Left lung (tissue), 10 donors: Measurements from ENCODE around the gene ZFHX3. TPM values are rescaled to one million over a fixed set of nuclear protein-coding genes. Genes with fewer than 3 reads are reported as not detected.

Source experiments
- ATAC-seq: fragments of 200-7000 bp; cut with Tn5 transposase; one replicate; pipeline ENCODE4 v1.9.1; 2020; ENCODE audit warnings: moderate library complexity
- DNase-seq, 4 donors: peaks; one replicate each; pipeline ENCODE4 v3.0.0-alpha.2; 2013 to 2020
- H3K27ac ChIP-seq, 2 donors: fragments of 200-600 bp; sonication (generic) in 1 of 2; one replicate each; pipeline versions ENCODE4 v1.5.0 to v1.8.0; 2020 to 2021
- H3K27me3 ChIP-seq, 2 donors: fragments of 200-600 bp; sonication (generic) in 1 of 2; one replicate each; pipeline versions ENCODE4 v1.5.0 to v1.8.0; 2020 to 2021
- H3K36me3 ChIP-seq, 2 donors: fragments of 200-600 bp; sonication (generic) in 1 of 2; one replicate each; pipeline versions ENCODE4 v1.5.0 to v1.8.0; 2020 to 2021
- H3K4me1 ChIP-seq, 2 donors: fragments of 200-600 bp; one replicate each; pipeline ENCODE4 v1.8.0; 2021
- H3K4me3 ChIP-seq, 2 donors: fragments of 200-600 bp; sonication (generic) in 1 of 2; one replicate each; pipeline versions ENCODE4 v1.5.0 to v1.8.0; 2020 to 2021; ENCODE audit warnings: mild to moderate bottlenecking in 1 of 2
- H3K9me3 ChIP-seq, 2 donors: fragments of 200-600 bp; sonication (generic) in 1 of 2; one replicate each; pipeline versions ENCODE4 v1.5.0 to v1.8.0; 2020 to 2021
- intact Hi-C, 2 donors: fragments of 100-400 bp; cut with DNase I; formaldehyde crosslinking; loops; one replicate each; pipeline versions ENCODE4 v1.11.2 to v1.14.2; 2022
- polyA plus RNA-seq, 6 donors: library from polyadenylated mRNA; unstranded; fragments of 120-200 nt; gene quantifications; one replicate each; pipeline ENCODE4 v1.2.1, GENCODE V29; 2013; ENCODE audit not compliant: insufficient read length in 6 of 6
- total RNA-seq, 2 donors: library from RNA; stranded (reverse); fragmentation: NEBNext Ultra II Directional; extraction: Animal tissue kit (Norgen Biotek cat#: 25700); gene quantifications; one replicate each; pipeline ENCODE4 v1.2.1, GENCODE V29; 2021
- TF ChIP-seq, protein P1 (sequence below), 2 donors: fragments of 200-600 bp; sonication (generic) in 1 of 2; IDR thresholded peaks; one replicate each; pipeline versions ENCODE4 v1.5.0 to v1.8.0; 2021; ENCODE audit warnings: antibody characterized with exemption in 2 of 2
- donor health status: DM: no; HTN: yes; CAD: no.
- donor health status: DM: no; HTN: no; CAD: no.

Gene ZFHX3
- total and polyA plus RNA-seq, 8 donors, result 21.4 to 34.7 (median 32.2) TPM

DNA sequence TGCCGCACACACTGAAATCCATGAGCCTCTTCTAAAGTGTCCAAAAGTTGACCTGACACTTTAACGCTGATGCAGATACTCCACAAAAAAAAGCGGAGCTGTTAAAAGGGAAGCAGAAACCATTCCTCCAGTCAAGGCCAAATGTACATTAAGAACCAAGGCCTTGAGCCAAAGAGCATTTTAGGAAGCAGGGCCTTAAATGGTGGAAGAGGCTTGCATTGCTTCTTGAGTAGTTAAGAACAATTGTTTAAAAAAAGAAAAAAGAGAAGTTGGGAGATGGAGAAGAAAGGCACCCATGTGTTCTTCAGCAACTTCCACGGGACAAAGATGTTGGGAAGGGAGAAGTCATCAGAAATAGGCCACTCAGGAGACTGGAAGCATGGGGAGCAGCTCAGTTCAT, 6.3 kb downstream of the ZFHX3 start:
- DNase-seq (no peak), ATAC-seq (no peak)
- TF ChIP-seq, protein P1, sequence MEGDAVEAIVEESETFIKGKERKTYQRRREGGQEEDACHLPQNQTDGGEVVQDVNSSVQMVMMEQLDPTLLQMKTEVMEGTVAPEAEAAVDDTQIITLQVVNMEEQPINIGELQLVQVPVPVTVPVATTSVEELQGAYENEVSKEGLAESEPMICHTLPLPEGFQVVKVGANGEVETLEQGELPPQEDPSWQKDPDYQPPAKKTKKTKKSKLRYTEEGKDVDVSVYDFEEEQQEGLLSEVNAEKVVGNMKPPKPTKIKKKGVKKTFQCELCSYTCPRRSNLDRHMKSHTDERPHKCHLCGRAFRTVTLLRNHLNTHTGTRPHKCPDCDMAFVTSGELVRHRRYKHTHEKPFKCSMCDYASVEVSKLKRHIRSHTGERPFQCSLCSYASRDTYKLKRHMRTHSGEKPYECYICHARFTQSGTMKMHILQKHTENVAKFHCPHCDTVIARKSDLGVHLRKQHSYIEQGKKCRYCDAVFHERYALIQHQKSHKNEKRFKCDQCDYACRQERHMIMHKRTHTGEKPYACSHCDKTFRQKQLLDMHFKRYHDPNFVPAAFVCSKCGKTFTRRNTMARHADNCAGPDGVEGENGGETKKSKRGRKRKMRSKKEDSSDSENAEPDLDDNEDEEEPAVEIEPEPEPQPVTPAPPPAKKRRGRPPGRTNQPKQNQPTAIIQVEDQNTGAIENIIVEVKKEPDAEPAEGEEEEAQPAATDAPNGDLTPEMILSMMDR (IDR thresholded peaks at IDR 0.05), result no peak
- peaks cover 0 to 7% of the 10 kb centered on the region in 2 donors for H3K27me3 ChIP-seq
- no peak overlapping the region for H3K27ac ChIP-seq
- no peak overlapping the region for H3K4me3 ChIP-seq
- no peaks in the 10 kb centered on the region for H3K36me3 ChIP-seq
- no peaks in the 10 kb centered on the region for H3K9me3 ChIP-seq
- intact Hi-C loops, result no loop called here
- H3K4me1 ChIP-seq, result peaks cover 8 to 29% of the 10 kb centered on the region in 2 donors

DNA sequence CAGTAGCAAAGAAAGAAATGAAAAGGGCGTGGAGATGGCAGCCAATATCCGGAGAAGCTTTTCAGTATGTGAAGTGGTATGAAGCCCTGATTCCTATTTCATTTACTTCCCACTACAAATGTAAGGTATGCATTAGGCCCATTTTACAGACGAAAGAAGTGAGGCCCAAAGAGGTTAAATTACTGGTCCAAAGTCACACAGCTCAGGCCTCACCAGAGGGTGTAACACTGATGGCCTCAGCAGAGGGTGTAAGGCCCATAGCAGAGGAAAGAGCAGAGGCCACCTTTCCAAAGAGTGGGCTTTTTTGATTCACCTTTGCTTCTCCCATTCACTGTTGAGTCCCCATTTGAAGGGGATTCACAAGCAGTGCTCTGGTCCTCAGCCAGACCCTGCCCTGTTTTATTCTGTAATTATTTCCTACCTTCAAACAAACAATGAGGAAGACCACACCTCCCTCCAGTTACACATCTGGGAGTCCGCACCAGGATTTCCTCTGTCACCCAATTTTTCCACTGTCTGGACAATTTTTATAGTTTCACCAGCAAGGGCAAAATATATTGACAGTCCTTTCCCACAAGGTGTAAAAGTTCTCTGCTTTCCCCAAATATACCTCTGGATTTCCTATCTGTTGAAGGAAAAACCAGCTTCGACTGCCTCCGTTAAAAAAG, 7.1 kb downstream of the ZFHX3 start:
- no peak for DNase-seq
- no peaks in the 10 kb centered on the region for H3K36me3 ChIP-seq
- intact Hi-C loops, result no loop called here
- TF ChIP-seq, protein P1 (IDR thresholded peaks at IDR 0.05), result no peak
- H3K4me3 ChIP-seq, result no peak overlapping the region
- H3K27me3 ChIP-seq, result peaks cover 0 to 5% of the 10 kb centered on the region in 2 donors
- ATAC-seq, result no peak
- peaks cover 4 to 27% of the 10 kb centered on the region in 2 donors for H3K4me1 ChIP-seq
- H3K27ac ChIP-seq, result no peak overlapping the region
- no peaks in the 10 kb centered on the region for H3K9me3 ChIP-seq

DNA sequence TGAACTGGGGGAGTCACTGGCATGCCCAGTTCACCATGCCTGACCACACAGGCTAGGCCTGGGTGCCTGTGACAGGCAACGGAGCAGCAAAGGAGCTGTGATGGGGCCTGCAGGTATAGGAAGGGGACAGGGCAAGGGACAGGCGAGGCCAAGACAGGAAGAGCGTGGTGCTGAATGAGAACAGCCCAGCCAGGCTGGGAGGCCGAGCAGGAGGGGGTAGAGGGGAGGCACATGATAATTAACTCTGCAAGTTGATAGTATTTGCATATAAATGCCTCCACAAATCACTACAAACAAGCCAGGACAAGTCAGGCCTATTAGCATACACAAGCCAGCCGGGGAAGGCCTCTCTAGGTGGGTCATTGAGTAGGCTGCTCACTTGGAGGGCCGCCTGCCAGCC, 7.8 kb downstream of the ZFHX3 start:
- TF ChIP-seq, protein P1 (IDR thresholded peaks at IDR 0.05), result no peak
- intact Hi-C loops, result no loop called here
- no peaks in the 10 kb centered on the region for H3K36me3 ChIP-seq
- H3K9me3 ChIP-seq, result no peaks in the 10 kb centered on the region
- peaks cover 0 to 9% of the 10 kb centered on the region in 2 donors for H3K27me3 ChIP-seq
- peaks cover 4 to 26% of the 10 kb centered on the region in 2 donors for H3K4me1 ChIP-seq
- ATAC-seq (no peak), DNase-seq (no peak)
- no peak overlapping the region for H3K4me3 ChIP-seq
- H3K27ac ChIP-seq, result no peak overlapping the region

DNA sequence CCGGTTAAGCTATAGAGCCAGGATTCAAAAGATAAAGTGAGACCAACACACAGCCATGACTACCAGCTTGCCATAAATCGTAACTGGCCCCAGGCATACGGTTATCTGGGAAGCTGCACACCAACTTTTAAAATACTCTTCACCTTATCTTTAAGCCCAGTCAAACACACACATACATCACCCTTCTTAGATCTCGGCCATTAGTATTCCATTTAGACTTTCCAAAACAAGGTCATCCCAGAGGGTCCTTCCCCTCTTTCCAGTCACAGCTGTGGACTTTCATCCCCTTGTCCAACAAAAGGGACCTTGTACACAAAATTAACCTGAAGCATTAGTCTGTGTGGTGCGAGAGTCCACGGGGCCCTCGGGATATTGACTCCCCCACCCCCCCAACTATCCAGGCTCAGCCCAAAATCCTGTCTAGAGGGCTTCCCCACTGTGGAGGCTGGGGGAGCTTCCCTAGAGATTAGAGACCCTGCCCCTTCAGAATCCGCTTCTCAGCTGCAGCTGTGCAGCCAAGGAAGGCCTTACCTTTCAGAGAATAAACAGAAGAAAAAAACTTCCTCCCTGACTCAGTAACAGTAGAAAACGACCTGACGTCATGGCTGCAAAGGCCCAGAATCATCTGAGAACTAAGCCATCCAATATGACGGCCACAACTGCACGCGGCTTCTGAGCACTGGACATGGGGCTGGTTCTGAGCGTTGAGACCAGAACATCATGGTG, 9.9 kb downstream of the ZFHX3 start:
- intact Hi-C loops, result no loop called here
- H3K9me3 ChIP-seq, result no peaks in the 10 kb centered on the region
- H3K36me3 ChIP-seq, result no peaks in the 10 kb centered on the region
- H3K27me3 ChIP-seq, result peaks cover 0 to 9% of the 10 kb centered on the region in 2 donors
- H3K4me3 ChIP-seq, result no peak overlapping the region
- TF ChIP-seq, protein P1 (IDR thresholded peaks at IDR 0.05), result no peak
- DNase-seq (no peak), ATAC-seq (no peak)
- peaks cover 4 to 24% of the 10 kb centered on the region in 2 donors for H3K4me1 ChIP-seq
- H3K27ac ChIP-seq, result no peak overlapping the region

DNA sequence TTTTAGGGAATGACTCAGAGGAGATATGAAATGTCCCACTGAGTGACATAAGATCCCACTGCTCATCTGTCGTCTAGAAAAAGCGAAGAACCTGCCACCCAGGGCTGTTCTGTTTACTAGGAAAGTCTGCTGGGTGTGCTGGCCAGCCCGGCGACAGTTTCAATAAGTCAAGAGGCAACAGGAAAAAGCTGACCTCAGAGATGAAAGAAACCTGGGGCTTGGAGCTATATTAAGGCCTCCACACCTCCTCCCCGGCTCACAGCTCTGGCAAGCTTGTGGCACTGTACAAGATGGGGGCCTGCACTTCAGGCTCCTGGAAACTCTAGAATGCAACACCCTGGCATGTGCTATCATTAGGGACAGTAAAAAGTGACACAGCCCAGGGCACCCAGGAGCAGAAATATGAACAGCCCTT, 10.6 kb downstream of the ZFHX3 start:
- H3K4me3 ChIP-seq, result no peak overlapping the region
- H3K36me3 ChIP-seq, result no peaks in the 10 kb centered on the region
- TF ChIP-seq, protein P1 (IDR thresholded peaks at IDR 0.05), result no peak
- ATAC-seq (peak; percentile 86), DNase-seq (peak in 1 of 4 donors; percentile 44)
- intact Hi-C loops, result no loop called here
- peaks cover 0 to 9% of the 10 kb centered on the region in 2 donors for H3K27me3 ChIP-seq
- peaks cover 4 to 31% of the 10 kb centered on the region in 2 donors for H3K4me1 ChIP-seq
- no peaks in the 10 kb centered on the region for H3K9me3 ChIP-seq
- H3K27ac ChIP-seq, result no peak overlapping the region
